NCI-H226 (cell line): Measurements from ENCODE around the gene EME2.

ENCODE experiments used
- DNase-seq: peaks from one replicate; pipeline ENCODE4 v3.0.0-alpha.2; 2015

EME2 gene

DNA sequence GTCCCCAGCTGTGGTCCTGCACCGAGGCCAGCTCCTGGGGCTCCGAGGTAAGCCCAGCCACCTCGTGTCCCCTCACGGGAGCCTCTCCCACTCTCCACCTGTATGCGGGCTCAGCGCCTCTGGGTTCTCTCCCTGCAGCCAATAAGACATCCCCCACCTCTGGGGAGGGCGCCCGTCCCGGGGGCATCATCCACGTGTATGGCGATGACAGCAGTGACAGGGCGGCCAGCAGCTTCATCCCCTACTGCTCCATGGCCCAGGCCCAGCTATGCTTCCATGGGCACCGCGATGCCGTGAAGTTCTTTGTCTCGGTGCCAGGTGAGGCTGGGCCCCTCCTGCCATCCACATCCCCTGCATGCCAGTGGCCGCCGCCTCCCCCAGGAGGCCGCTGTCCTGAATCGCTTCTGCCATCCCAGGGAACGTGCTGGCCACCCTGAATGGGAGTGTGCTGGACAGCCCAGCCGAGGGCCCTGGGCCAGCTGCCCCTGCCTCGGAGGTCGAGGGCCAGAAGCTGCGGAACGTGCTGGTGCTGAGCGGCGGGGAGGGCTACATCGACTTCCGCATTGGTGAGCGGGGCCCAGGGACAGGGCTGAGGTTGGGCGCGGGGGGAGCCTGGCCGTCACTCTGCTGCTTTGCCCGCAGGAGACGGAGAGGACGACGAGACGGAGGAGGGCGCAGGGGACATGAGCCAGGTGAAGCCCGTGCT lies 4.4 kb upstream of the EME2 start:
- no peak for DNase-seq

- no peak for DNase-seq
Observed at GRCh38 chr16:1768767-1769401, 3.7 kb upstream of the EME2 start.

GRCh38 chr16:1769402-1770300 lies 3.0 kb upstream of the EME2 start:
- no peak for DNase-seq

DNA sequence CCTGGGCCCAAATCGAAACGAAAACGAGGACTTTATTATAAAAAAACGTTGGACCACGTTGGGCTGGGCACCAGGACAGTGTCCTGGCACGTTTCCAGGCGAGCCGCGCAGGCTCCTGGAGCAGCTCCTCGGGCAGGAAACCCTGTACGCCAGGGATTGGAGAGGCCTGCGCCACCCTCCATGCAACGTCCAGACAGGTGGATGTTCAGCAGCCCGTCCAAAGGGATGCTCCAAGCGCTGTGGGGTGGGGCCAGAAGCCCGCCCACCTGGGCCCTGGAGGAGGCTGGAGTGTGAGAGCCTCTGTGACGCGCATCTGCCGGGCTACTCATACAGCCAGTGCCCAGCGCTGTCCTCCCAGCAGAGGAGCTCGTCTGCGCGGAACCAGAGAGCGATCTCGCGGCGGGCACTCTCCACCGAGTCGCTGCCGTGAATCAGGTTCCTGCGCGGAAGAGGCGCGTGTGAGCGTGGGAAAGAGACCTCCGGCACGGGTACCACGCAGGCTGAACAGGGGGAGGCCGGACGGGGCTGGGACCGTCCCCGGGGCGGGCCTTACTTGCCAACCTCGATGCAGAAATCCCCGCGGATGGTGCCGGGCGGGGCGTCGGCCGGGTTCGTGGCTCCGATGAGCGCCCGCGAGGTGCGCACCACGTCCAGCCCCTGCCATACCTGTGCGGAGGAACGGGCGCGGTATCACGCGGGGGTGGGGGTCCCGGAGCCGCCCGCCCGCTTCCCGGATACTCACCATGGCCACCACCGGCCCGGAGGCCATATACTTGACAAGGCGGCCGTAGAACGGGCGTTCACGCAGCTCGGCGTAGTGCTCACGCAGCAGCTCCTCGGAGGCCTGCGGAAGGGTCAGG lies 2.1 kb upstream of the EME2 start:
- peak; percentile 85 for DNase-seq

- peak; percentile 57 for DNase-seq
Observed at GRCh38 chr16:1771188-1771863, 1.3 kb upstream of the EME2 start, which contains the start of gene NME3. Gene NME3 (minus strand): TSS chr16:1771543. CDS start chr16:1771534, 9 bp downstream.

DNA sequence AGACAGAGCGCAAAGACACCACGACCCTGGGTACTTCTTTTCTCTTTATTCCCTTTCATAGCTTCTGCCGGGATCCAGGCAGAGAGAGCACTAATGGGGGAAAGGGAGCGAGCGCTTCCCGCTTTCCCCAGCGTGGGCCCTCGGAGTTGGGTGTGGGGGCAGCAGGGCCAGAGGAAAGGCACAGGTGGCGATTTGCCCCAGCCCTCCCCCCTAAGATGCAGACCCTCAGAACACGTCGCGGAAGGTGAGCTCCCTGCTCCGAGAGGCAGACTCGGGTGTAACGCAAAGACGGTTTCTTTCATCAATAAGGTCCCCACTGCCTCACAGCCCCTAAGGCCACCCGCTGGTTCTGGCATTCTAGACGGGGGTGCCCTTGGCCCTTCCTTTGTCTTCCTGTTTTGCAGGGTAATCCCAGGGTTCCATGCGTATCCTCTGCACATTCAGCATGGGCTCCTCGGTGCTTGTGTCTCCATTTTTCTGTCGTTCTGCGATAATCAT lies 697 bp upstream of the EME2 start:
- no peak for DNase-seq

DNA sequence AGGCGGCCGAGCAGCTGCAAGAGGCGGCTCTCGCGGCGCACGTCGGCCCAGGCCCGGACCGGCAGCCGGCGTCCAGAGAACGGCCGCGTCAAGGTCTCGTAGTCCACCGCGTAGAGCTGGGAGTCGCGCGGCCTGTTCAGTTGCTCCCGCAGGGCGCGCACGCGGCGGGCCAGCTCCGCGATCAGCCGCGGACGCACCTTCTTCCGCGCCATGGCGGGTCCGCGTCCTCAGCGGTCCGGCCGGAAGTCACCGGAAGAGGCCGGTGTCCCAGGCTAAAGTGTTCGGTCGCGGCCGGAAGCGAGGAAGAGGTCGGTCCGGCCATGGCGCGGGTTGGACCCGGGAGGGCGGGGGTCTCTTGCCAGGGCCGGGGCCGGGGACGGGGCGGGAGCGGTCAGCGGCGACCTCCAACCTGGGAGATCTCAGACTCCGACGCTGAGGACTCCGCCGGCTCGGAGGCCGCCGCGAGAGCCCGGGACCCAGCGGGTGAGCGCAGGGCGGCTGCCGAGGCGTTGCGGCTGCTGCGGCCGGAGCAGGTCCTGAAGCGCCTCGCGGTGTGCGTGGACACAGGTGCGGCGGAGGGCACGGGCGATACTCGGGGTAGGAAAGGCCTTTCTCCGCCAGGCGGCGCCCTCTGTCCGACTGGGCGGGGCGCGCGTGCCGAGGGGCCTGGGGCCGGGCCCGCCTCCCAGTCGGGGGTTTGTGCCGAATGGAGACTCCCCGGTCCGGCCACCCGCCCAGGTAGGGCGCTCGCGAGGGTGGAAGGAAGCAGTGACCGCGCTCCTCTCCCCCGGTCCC lies 495 bp downstream of the EME2 start, which contains the start of gene MRPS34:
TSS of gene MRPS34 (minus strand) at position 227 of the 795 bp plus-strand sequence. CDS start at position 212, 15 bp downstream.
- peak; percentile 88 for DNase-seq

- DNase-seq: no peak
Observed at GRCh38 chr16:1773703-1774447, 1.3 kb downstream of the EME2 start.

- DNase-seq: no peak
Observed at GRCh38 chr16:1774448-1774780, 1.8 kb downstream of the EME2 start.

- no peak for DNase-seq
Observed at GRCh38 chr16:1775006-1775845, 2.6 kb downstream of the EME2 start.

DNA sequence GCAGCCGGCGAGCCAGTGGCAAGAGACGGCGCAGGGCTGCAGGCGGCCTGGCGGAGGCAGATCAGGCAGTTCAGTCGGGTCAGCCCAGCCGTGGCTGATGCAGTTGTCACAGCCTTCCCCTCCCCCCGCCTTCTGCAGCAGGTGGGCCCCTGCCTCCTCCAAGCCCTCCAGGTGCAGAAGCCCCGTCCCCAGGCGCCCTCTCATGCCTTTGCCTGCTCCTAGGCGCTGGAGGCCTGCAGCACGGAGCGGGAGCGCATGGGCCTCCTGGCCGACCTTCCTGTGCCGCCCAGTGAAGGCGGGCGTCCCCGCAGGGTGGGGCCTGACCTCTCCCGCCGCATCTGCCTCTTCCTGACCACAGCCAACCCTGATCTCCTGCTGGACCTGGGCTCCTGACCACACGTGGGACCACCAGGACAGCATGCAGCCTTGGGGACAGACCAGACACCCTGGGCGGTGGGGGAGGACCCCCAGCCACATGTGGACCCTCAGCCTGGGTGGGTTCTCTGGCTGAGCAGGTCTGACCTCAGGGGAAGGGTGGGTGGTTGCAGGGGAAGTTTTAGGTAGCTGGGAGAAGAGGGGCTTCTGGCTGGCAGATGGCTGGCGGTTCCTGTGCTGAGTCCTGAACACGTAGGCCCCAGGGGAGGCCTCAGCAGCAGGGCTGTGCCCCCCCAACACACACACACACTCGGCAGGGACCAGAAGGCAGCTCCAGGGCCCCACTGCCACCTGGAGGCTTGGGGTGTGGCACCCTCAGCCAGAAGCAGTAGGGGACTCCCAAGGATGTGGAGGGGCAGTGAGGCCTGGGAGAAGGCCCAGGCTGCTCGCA lies 3.4 kb downstream of the EME2 start:
- DNase-seq: no peak

GRCh38 chr16:1776672-1776955 lies 4.0 kb downstream of the EME2 start:
- no peak for DNase-seq

DNA sequence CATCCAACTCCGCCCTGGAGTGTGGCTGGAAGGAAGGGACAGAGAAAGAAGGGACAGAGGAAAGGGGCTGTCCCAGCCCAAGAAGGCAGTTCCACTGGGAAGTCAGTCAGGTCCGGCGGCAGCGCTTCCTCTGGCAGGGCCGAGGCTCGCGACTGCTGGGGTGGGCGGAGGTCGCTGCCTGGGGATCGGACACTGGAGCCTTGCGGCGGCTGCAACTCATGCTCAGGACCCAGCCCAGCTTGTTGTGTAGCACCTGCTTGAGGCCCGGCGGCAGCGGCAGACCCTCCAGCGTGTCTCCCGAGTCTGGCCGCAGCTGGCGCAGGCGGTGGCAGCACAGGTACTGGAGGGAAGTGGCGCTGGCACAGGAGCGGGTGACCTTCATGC lies 4.4 kb downstream of the EME2 start:
- DNase-seq: no peak

DNA sequence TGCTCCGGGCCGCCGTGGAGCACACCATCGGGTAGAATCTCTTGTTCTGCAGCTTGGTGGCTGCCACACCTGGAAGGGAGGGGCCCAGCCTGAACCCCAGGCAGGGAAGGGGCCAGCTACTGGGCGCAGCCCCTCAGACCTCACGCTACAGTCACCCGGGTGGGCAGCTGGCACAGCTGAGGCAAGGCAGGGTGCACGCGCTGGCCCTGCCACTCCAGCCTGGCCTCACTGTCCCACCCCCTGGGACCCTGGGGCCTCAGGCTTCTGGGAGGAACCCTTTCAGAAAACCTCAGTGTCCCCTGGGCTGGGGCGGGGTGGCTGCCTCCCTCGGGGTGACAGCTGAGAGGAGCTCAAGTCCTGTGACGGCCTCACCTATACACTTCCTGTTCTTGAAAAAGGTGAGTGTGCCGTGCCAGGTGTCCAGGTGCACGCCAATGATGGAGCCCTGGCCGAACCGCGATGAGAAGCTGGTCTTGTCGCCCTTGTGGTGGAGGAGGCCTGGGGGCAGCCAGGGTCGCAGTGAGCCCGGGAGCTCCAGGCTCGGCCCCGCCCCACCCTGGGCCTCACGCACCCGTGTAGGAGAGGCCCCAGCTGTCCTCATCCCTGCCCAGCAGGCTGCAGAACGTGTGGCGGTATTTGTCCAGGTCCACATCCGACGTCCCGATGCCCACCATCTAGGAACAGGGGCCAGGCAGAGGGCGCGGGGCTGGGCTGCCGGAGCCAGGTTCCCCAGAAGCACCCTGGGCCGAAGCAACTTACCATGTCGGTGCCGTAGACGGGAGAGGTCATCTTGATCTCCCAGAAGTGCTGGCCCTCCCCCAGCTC lies 5.0 kb downstream of the EME2 start:
- DNase-seq: no peak

DNA sequence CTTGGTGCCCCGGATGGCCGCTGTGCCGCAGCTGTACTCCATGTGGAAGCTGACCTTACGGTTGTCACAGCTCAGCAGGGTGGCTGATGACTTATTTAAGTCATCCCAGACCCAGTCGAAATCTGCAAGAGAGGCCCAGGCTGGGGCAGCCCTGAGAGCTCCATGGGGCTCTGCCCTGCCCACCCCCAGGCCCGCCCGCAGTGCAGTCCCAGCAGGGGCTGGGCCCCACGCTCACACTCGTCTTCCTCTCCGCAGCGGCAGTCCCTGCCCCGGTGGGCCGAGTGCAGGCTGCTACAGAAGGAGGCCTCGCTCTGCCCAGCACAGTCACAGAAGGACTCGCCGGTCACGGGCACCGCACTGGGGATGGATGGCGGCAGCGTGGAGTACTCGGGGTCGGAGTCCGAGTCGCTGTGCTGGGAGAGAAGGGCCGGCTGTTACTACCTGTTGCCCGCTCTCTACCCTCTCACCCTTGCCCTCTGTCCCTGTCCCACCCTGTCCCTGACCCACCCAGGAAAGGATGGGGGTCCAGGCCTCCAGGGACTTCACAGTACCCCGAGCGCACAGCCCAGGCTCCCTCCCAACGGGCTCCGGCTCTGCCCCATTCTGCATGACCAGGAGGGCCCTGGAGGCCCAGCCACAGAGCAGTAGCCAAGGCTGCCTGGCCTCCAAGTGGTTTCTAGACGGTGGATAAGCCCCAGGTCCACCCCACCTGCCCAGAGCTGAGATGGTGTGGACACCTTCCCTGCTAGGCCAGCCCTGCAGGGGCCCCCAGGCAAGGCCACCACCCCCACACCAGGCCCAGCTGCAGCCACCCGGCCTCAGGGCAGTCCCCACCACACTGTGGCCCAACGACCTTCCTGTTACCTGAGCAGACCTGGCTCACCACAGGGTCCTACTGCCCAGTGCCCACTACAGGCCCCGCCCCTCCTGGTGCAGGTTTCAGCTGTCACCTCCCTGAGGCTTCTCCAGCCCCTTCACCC lies 5.9 kb downstream of the EME2 start:
- DNase-seq: no peak

DNA sequence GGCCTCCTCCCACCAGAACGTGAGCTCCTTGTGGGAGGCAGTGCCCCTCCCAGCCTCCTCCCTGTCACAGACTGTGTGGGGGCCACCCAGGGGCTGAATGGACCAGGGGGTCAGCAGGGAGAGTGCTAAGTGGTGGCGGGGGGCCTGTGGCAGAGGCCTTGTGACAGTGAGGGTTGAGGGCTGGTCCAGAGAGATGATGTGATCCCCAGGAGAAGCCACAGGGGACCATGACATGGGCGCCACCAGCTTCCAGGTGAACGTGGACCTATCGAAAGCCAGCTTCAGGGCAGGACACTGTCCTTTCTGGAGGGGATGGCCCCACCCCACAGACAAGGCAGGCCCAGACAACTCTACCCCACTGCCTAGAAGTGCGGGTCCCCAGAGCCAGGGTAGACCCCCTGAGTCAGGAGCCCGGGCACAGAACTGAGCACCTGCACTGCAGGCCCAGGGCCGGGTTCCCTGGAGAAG lies 6.7 kb downstream of the EME2 start:
- DNase-seq: no peak
